ENCODE results near the gene ZNF629.

DNA sequence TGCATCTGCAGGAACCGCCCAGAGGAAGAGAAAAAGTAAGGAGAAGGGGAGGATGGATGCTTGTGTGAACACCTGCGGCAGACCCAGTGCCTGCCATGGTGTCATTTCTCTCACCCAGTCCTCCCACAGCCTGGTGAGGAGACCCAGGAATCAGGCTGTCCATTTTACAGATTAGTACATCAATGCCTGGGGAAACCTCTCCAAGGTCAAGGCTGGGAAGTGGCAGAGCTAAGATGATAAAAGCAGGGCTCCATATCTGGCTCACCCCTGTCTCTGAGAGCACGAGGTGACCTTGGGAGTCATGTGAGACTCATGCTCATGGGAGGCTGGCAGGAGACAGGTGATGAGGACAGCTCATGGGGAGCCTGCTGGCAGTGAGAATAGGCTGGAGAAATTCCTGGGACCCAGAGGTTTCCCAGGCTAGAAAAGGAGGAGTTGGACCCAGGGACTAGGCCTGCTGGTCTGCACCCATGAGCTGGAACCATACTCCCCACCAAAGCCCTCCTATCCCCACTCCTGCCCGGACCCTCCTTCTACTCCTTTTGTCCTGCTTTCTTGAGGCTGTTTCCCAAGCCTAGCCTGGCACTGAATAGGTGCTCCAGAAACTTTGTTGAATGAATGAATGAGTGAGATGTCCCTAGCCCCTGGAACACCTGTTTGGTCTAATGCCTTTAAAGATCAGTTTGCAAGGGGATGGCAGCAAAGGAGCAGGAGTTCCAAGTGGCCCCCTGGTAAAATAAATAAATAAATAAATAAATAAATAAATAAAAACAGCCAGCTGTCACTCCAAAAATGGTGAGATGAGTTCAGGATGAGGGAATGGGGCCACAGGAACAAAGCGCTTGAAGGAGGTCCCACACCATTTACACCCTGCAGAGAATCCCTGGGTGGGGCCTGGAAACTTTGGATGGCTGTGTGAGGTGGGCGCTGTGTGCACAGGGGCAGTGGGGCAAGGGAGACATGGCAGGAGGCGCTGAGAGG lies 1.6 kb downstream of the ZNF629 start:
- TF ChIP-seq, protein P1, sequence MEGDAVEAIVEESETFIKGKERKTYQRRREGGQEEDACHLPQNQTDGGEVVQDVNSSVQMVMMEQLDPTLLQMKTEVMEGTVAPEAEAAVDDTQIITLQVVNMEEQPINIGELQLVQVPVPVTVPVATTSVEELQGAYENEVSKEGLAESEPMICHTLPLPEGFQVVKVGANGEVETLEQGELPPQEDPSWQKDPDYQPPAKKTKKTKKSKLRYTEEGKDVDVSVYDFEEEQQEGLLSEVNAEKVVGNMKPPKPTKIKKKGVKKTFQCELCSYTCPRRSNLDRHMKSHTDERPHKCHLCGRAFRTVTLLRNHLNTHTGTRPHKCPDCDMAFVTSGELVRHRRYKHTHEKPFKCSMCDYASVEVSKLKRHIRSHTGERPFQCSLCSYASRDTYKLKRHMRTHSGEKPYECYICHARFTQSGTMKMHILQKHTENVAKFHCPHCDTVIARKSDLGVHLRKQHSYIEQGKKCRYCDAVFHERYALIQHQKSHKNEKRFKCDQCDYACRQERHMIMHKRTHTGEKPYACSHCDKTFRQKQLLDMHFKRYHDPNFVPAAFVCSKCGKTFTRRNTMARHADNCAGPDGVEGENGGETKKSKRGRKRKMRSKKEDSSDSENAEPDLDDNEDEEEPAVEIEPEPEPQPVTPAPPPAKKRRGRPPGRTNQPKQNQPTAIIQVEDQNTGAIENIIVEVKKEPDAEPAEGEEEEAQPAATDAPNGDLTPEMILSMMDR (IDR thresholded peaks at IDR 0.05), result no peak
- no peak for TF ChIP-seq POLR2A (IDR thresholded peaks at IDR 0.05)
